K562 treated with DMSO at 1 percent for 48 hours (cell line): Measurements from ENCODE around the gene ZNF695. TPM values are rescaled to one million over a fixed set of nuclear protein-coding genes. Genes with fewer than 3 reads are reported as not detected.

Experiments
- total RNA-seq: library from RNA; unstranded; fragments of 300-600 nt; gene quantifications from 2 replicates; pipeline ENCODE4 v1.2.3, GENCODE V29; 2022; ENCODE audit warnings: low replicate concordance; ENCODE audit errors: extremely low read depth

The ZNF695 gene
- total RNA-seq, result not detected in 2 replicates

DNA sequence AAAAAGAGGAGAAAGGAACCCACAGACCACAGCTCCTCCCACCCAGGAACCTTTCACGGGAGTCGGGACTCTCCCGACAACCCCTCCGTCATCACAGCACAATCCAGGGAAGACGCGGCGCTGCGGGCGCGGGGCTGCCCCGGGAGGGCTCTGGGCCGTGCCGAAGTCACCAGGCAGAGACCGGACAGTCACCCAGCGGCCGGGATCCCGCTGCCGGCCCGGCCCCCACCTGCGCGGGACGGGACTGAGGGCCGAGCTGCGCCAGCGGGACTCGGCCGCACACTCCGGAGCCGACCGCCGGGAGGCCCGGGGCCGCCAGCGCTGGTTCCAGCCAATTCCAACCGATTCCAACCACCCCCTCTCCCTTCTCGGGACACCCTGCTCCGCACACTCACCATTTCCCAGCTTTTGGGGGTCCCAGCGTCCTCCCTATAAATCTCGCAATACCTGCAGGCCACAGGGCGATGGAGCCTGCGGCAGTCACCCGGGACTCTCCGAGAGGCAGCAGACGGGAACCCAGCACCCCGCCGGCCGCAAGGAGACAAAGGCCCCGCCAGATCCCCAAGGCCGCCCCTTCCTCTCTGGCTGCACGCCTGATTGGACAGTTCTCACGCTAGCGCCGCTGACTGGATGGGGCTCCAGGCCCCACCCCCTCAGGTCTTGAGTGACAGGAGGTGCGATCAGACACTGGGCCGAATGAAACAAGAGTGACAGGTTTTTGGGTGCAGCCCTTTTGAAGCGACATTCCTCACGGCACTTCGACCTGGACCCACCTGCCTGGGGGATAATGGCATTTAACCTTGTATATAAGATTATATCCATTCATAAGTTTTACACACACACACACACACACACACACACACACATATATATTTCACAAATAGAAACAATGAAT lies at the start of gene ZNF695:
Gene ZNF695, minus strand, starts transcription at position 547 of the 895 bp plus-strand sequence. Its CDS starts 149 bp downstream, at position 398.

Other genes starting within 250 kb of the ZNF695 start
- gene AHCTF1, start 76.1 kb downstream of the ZNF695 start, total RNA-seq, result not detected in 2 replicates
- gene ZNF670, start 70.8 kb upstream of the ZNF695 start, total RNA-seq, result not detected in 2 replicates
- not detected in 2 replicates for gene ZNF669, start 96.3 kb upstream of the ZNF695 start, total RNA-seq
- not detected in 2 replicates for gene ZNF124, start 164.0 kb upstream of the ZNF695 start, total RNA-seq
- not detected in 2 replicates for gene VN1R5, start 248.0 kb upstream of the ZNF695 start, total RNA-seq